ENCODE data around the gene IFRD1. TPM values are rescaled to one million over a fixed set of nuclear protein-coding genes. Genes with fewer than 3 reads are reported as not detected.

Gene IFRD1
- total RNA-seq, 1 experiment from 2014 or later = 67.8 TPM

DNA sequence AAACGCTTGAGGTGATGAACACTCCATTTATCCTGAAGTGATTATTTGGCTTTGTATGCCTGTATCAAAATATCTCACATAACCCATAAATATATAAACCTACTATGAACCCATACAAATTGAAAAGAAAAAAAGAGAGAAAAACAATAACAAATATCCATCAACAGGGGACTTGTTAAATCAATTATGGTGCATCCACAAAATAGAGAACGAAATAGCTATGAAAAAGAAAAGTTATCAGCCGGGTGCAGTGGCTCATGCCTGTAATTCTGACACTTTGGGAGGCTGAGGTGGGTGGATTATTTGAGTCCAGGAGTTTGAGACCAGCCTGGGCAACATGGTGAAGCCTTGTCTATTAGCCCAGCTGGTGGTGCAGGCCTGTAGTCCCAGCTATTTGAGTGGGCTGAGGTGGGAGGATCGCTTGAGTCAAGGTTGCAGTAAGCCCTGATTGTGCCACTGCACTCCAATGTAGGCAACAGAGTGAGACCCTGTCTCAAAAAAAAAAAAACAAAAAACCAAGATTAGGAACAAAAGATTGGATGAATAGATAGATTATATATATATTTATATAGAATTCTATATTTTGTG, 30.6 kb upstream of the IFRD1 start:
- no peaks in the 10 kb centered on the region for H3K23me2 ChIP-seq (ENCODE audit: insufficient read length, low read depth, low read length, poor library complexity, severe bottlenecking)
- H4K5ac ChIP-seq (ENCODE audit: insufficient read length, low read depth, low read length) = no peak overlapping the region
- no peaks in the 10 kb centered on the region for H3K79me1 ChIP-seq (ENCODE audit: insufficient read depth, low read depth, low read length, poor library complexity, severe bottlenecking)
- H3K4me1 ChIP-seq (ENCODE audit: insufficient read depth, low read length) = peaks cover 20% of the 10 kb centered on the region; the same call in 1 of the 2 replicates
- no peak overlapping the region for H3K9ac ChIP-seq (ENCODE audit: extremely low read depth, insufficient read length, low read length)
- H3K23ac ChIP-seq (ENCODE audit: insufficient read length, low read depth, low read length) = no peak overlapping the region
- no peaks in the 10 kb centered on the region for H3K27me3 Mint-ChIP-seq (ENCODE audit: low read depth)
- H4K91ac ChIP-seq (ENCODE audit: insufficient read length, low read depth, low read length) = no peak overlapping the region
- no peak overlapping the region for H3K4me2 ChIP-seq (ENCODE audit: insufficient read depth, insufficient read length, low read length)
- H2BK15ac ChIP-seq (ENCODE audit: low read depth, low read length) = no peak overlapping the region
- no peak overlapping the region for H2BK20ac ChIP-seq (ENCODE audit: low read depth, low read length, poor library complexity, severe bottlenecking)
- no peak overlapping the region for H3K18ac ChIP-seq (ENCODE audit: insufficient read length, low read depth, low read length)
- peaks cover 11 to 13% of the 10 kb centered on the region in 2 experiments for H3K9me3 Mint-ChIP-seq
- no peak overlapping the region for H3K4ac ChIP-seq (ENCODE audit: low read depth, low read length)
- H3T11ph ChIP-seq (ENCODE audit: low read length) = no peak overlapping the region
- no peak overlapping the region for H2BK5ac ChIP-seq (ENCODE audit: insufficient read length, low read length)
- peaks cover 4 to 11% (median 7%) of the 10 kb centered on the region in 3 experiments; a peak in 5 of 7 replicates for H3K36me3 Mint-ChIP-seq (ENCODE audit: insufficient read depth in 1 of 3, low read depth in 3 of 3)
- no peaks in the 10 kb centered on the region for H3K27me3 ChIP-seq (ENCODE audit: insufficient read depth, low read length)
- H3K9me3 ChIP-seq (ENCODE audit: control insufficient read depth, low read depth, low read length) = no peaks in the 10 kb centered on the region
- no peak overlapping the region for H3K56ac ChIP-seq (ENCODE audit: insufficient read length, low read depth, low read length)
- H3K27ac Mint-ChIP-seq = no peak overlapping the region
- H4K20me1 ChIP-seq (ENCODE audit: control insufficient read depth, insufficient read depth, insufficient read length) = no peaks in the 10 kb centered on the region
- H4K8ac ChIP-seq (replicated peaks; ENCODE audit: insufficient read length, low read depth, low read length) = no peak overlapping the region
- H2AFZ ChIP-seq (ENCODE audit: low read length) = no peak overlapping the region
- H3K4me1 Mint-ChIP-seq = peaks cover 40 to 45% of the 10 kb centered on the region in 2 experiments
- H3K79me2 ChIP-seq (ENCODE audit: insufficient read depth, low read length) = no peaks in the 10 kb centered on the region
- WGBS (ENCODE audit: extremely low coverage, insufficient read length, low lambda C conversion rate) = no CpG with 5 or more reads among the region's 4 CpGs
- no peak overlapping the region for H3K27ac ChIP-seq (ENCODE audit: insufficient read length, low read depth, low read length)
- H2BK12ac ChIP-seq (ENCODE audit: insufficient read length, low read depth, low read length) = no peak overlapping the region
- no peak overlapping the region for H3K4me3 Mint-ChIP-seq
- H2BK120ac ChIP-seq (ENCODE audit: low read depth, low read length, poor library complexity, severe bottlenecking) = no peak overlapping the region
- DNase-seq = no peak
- TF ChIP-seq, protein P1, sequence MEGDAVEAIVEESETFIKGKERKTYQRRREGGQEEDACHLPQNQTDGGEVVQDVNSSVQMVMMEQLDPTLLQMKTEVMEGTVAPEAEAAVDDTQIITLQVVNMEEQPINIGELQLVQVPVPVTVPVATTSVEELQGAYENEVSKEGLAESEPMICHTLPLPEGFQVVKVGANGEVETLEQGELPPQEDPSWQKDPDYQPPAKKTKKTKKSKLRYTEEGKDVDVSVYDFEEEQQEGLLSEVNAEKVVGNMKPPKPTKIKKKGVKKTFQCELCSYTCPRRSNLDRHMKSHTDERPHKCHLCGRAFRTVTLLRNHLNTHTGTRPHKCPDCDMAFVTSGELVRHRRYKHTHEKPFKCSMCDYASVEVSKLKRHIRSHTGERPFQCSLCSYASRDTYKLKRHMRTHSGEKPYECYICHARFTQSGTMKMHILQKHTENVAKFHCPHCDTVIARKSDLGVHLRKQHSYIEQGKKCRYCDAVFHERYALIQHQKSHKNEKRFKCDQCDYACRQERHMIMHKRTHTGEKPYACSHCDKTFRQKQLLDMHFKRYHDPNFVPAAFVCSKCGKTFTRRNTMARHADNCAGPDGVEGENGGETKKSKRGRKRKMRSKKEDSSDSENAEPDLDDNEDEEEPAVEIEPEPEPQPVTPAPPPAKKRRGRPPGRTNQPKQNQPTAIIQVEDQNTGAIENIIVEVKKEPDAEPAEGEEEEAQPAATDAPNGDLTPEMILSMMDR (conservative IDR thresholded peaks at IDR 0.05) = no peak
- H3K14ac ChIP-seq (ENCODE audit: insufficient read depth, low read length) = no peak overlapping the region
- H2AK5ac ChIP-seq (ENCODE audit: insufficient read length, low read length) = no peak overlapping the region
